Measurements from ENCODE around the gene CEBPB.
"Not testable (repeated sequence)": the region's sequence is repeated elsewhere in the genome, so short reads cannot be mapped to it uniquely, and the experiment has no call there.

CEBPB gene

DNA sequence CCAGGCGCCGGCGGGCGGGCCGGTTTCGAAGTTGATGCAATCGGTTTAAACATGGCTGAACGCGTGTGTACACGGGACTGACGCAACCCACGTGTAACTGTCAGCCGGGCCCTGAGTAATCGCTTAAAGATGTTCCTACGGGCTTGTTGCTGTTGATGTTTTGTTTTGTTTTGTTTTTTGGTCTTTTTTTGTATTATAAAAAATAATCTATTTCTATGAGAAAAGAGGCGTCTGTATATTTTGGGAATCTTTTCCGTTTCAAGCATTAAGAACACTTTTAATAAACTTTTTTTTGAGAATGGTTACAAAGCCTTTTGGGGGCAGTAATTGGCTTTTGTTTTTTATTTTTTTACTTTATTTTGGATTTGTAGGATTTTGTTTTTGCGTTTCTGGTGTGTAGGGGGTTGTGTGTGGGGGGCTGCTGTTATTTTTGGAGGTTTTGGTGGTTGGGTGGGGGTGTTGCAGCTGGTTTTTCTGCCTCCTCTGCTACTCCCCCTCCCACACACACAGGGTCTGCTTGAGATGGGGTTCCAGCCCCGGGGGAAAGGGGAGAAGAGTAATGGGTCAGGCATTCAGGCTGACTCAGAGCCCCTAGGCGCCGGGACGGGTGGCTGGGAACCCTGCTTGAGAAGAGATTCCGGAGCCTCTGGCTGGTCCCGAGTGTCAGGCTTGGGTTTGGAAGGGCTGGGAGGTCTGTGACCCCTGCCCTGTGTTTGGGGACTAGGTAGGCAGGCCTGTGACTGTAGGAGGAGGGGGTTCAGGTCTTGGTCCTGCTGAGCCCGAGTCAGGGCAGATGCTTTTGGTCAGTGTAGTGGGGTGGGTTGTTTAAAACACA is 2.0 kb downstream of the CEBPB start:
- peak overlapping the region; percentile 97 for H3K4me3 ChIP-seq (ENCODE audit: low read depth, low read length)

DNA sequence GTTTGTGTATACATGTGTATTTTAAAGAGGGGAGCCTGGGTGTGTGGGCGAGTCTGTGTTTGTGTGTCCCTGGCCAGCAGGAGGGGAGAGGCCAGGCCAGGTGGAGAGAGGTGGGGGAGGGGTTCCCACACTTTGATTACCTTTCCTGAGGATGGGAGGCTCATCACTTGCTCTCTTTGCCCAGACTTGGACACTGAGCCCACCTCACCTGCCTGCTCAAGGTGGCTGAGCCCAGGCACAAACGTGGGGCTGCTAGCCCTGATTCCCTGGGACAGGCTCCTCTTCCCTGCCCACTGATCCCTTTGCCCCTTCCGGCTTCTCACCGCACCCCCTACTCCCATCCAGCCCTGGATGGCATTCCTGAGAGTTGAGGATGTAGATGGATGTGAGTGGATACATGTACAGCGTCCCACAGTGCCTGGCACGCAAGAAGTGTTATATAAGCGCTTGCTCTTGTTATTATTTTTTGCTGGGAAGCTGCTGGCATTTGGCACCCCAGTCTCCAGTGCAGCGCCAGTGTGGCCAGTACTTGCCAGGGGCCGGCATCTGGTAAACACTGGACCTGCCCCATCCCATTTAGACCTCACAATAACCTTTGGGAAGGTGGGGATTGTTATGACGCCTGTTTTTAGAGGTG is 2.7 kb downstream of the CEBPB start:
- peak overlapping the region; percentile 97 for H3K4me3 ChIP-seq (ENCODE audit: low read depth, low read length)

DNA sequence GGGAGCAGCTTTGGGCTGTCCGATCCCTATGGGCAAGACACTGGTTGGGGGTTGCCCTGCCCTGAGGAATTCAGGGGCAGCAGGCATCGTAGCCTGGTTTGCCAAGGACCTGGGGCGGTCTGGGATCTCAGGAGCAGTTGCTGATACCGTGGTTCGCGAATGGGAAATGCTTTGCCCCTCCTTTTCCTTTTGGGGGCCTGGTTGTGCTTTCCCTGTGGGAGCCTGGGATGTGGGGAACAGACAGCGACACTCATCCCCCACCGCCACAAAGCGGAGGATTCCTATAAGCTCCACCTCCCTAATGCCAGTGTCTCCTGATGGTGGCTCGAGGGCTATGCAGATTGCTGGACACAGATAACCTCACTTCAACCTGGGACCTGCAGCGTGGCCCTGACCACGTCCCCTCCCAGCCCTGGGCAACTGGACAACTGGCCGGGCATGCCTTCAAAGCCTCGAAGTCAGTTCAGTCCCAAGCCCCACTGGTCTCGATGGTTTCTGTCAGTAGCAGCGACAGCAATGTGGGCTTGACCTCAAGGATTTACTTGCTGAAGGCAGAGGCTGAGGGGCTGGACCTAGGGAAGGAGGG is 3.3 kb downstream of the CEBPB start:
- peak overlapping the region; percentile 97 for H3K4me3 ChIP-seq (ENCODE audit: low read depth, low read length)

DNA sequence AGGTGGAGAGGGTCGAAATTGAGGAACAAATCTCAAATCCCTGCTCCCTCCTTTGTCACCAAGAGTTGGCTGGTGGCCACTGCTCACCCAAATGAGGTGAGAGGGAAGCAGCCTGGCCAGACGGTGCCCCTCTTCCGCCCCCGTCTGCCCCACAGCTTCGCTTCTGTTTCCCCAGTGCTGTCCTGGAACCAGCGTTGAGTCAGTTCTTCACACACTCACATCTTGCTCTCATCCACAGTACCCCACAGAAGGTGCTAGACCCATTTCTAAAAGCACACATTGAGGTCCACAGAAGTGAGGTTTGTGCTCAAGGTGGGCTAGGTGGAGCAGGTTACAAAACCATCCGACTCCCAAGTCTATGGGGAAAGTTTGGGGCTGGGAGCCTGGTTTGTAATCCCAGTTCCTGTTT is 3.8 kb downstream of the CEBPB start:
- H3K4me3 ChIP-seq (ENCODE audit: low read depth, low read length) = no peak overlapping the region

- no peak overlapping the region for H3K4me3 ChIP-seq (ENCODE audit: low read depth, low read length)
Observed at GRCh38 chr20:50194831-50195523, 4.3 kb downstream of the CEBPB start.

DNA sequence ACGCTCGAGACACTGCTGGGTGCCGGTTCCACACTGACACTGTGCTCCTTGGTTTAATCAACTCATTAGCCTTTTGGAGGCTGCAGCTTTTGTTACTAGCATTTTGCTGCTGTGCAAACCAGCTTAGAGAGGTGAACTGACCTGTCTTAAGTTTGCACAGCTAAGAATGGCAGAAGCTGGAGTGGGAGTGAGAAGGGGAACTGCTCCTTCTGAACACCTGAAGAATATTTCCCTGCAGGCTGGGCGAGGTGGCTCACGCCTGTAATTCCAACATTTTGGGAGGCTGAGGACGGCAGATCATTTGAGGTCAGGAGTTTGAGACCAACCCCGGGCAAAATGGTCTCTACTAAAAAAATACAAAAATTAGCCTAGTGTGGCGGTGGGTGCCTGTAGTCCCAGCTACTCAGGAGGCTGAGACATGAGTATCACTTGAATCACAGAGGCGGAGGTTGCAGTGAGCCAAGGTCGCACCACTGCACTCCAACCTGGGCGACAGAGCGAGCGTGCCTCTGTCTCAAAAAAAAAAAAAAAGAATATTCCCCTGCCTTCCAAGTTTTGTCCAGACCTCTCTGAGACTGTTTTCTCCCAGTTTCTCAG is 5.0 kb downstream of the CEBPB start:
- no peak overlapping the region for H3K4me3 ChIP-seq (ENCODE audit: low read depth, low read length)

GRCh38 chr20:50196248-50196647 is 5.6 kb downstream of the CEBPB start:
- H3K4me3 ChIP-seq (ENCODE audit: low read depth, low read length) = no peak overlapping the region

- H3K4me3 ChIP-seq (ENCODE audit: low read depth, low read length) = no peak overlapping the region
Observed at GRCh38 chr20:50196896-50197295, 6.3 kb downstream of the CEBPB start.

GRCh38 chr20:50197463-50198179 is 7.0 kb downstream of the CEBPB start:
- no peak overlapping the region for H3K4me3 ChIP-seq (ENCODE audit: low read depth, low read length)

GRCh38 chr20:50198180-50198666 is 7.6 kb downstream of the CEBPB start:
- H3K4me3 ChIP-seq (ENCODE audit: low read depth, low read length) = no peak overlapping the region

GRCh38 chr20:50198716-50199115 is 8.1 kb downstream of the CEBPB start:
- H3K4me3 ChIP-seq (ENCODE audit: low read depth, low read length) = no peak overlapping the region

DNA sequence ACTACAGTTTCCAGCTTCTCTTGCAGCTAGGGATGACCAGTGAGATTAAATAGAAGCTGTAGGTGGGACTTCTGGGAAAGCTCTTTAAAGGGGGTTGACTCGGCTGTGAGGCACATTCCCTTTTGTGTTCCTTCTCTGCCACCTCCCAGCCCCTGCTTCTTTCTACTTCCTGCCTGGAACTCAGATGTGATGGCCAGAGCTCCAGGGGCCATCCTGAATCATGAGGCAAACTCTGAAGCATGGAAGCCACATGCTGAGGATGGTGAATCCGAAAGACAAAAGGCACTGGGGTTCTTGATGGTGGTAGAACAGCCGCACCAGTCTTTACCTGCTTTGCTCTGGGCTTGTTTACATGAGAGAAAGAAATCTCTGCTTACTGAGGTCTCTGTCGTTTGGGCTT is 9.1 kb downstream of the CEBPB start:
- no peak overlapping the region for H3K4me3 ChIP-seq (ENCODE audit: low read depth, low read length)

- no peak overlapping the region for H3K4me3 ChIP-seq (ENCODE audit: low read depth, low read length)
Observed at GRCh38 chr20:50200482-50201104, 10.0 kb downstream of the CEBPB start.

- not testable (repeated sequence) for H3K4me3 ChIP-seq (ENCODE audit: low read depth, low read length)
Observed at GRCh38 chr20:50201710-50202109, 11.1 kb downstream of the CEBPB start.

DNA sequence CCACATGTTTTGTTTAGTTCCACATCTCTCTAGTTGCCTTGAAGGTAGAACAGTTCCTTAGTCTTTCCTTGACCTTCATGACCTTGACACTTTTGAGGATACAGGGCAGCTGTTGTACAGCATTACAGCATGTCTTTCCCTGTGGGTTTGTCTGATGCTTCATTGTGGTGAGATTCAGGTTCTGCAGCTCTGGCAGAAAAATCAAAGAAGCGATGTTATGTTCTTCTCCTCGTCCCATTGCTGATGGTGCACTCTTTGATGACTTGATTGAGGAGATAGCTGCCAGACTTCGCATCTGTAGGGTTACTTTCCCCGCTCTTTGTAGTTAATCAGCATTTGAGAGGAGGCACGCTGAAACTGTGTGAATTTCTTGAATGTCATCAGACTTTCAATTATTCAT is 12.0 kb downstream of the CEBPB start:
- no peak overlapping the region for H3K4me3 ChIP-seq (ENCODE audit: low read depth, low read length)

GRCh38 chr20:50203951-50204937 is 13.6 kb downstream of the CEBPB start:
- no peak overlapping the region for H3K4me3 ChIP-seq (ENCODE audit: low read depth, low read length)

DNA sequence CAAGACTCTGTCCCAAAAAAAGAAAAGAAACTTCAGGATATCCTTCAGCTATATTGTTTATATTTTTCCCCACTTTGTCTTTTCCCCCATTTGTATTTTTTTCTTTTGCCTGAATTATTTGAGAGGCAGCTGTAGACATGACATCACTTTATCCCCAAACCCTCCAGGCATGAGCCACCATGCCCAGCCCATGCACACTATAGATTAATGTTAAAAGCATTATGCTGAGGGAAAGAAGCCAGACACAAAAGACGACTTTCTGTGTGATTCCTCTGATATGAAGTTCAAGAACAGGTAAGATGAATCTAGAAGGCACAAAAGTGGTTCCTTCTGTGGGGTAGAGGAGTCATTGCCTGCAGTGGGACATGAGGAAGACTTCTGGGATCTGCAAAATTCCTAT is 16.4 kb downstream of the CEBPB start:
- H3K4me3 ChIP-seq (ENCODE audit: low read depth, low read length) = no peak overlapping the region

DNA sequence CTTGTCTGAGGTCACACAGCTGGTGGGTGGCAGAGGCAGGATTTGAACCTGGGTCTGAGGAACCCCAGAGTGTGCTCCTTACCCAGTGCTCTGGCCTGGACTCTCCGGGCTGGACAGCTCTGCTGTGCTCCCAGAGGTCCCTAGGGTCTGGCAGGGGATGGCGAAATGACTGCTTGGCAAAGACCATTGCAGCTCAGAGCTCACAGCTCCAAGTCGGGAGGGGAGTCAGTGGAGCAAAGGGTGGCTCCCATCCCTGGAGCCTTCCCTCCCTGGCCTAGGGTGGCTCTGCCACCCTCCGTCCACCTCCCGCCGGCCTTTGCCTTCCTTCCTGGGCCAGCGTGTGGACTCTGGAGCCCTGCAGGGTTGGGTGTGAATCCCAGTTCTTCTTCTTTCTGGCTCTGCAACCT is 17.5 kb downstream of the CEBPB start:
- H3K4me3 ChIP-seq (ENCODE audit: low read depth, low read length) = no peak overlapping the region

GRCh38 chr20:50208815-50209214 is 18.2 kb downstream of the CEBPB start:
- not testable (repeated sequence) for H3K4me3 ChIP-seq (ENCODE audit: low read depth, low read length)
